PC-3 (cell line): ENCODE measurements around the gene UBE2L3.

Experiments used
- CTCF ChIP-seq: fragments of 300-600 bp; sonication (generic); conservative IDR thresholded peaks from 2 replicates; pipeline ENCODE4 v1.5.1; 2017; ENCODE audit warnings: antibody characterized with exemption, low read depth, mild to moderate bottlenecking, low read length
- EZH2 ChIP-seq: fragments of 300-600 bp; sonication (generic); IDR thresholded peaks from one replicate; pipeline ENCODE4 v1.6.1; 2017; ENCODE audit warnings: antibody characterized with exemption, mild to moderate bottlenecking, low read length; ENCODE audit not compliant: unreplicated experiment

DNA sequence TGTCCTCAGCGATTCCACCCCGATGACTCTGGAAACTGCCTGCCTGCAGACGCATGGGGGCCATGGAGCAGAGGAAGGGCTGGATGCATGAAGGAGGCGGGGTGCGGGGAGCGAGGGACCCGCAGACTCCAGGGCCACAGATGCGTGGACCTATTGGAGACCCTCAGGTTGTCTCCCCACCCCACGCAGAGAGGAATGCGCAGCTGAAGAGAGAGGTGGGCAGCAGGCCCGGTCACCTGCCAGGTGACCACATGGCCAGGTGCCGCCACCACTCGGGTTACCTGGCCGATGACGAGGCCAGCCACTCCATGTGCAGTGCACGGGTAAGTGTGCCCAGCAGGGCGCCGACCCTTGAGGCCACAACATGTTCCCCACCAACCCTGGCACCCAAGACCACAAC, 65.4 kb downstream of the UBE2L3 start:
- TF ChIP-seq CTCF (no peak), EZH2 (no peak)
